ENCODE data around the gene ADD3.
A peak's percentile ranks its signal among the peaks of the same experiment; 100 is the strongest.

Gene ADD3

GRCh38 chr10:110138197-110138812 is 130.5 kb downstream of the ADD3 start:
- H3K9ac ChIP-seq (ENCODE audit: low read depth, low read length, poor library complexity, severe bottlenecking), result no peak overlapping the region
- no peak overlapping the region for H3K4me2 ChIP-seq (ENCODE audit: low read depth, low read length, poor library complexity, severe bottlenecking)
- no peaks in the 10 kb centered on the region for H3K79me2 ChIP-seq (ENCODE audit: insufficient read depth, low read length)
- no peaks in the 10 kb centered on the region for H3K9me3 ChIP-seq (ENCODE audit: insufficient read depth, low read depth, low read length)
- H3K27me3 ChIP-seq (ENCODE audit: insufficient read depth, low read length, poor library complexity, severe bottlenecking), result no peaks in the 10 kb centered on the region
- H2AFZ ChIP-seq (ENCODE audit: low read length), result no peak overlapping the region
- peaks cover 16% of the 10 kb centered on the region for H3K4me1 ChIP-seq (ENCODE audit: insufficient read depth, low read length, poor library complexity, severe bottlenecking)
- peaks cover 13% of the 10 kb centered on the region; the same call in 1 of the 2 replicates for H3K36me3 ChIP-seq (ENCODE audit: insufficient read depth, low read length)
- no peak overlapping the region for H3K4me3 ChIP-seq (ENCODE audit: low read length, poor library complexity, severe bottlenecking)
- TF ChIP-seq CTCF (conservative IDR thresholded peaks at IDR 0.05; ENCODE audit: low read length), result peak; percentile 86
- TF ChIP-seq EZH2phosphoT487 (IDR thresholded peaks at IDR 0.05; ENCODE audit: borderline replicate concordance), result no peak
- no peaks in the 10 kb centered on the region for H3K9me2 ChIP-seq (replicated peaks; ENCODE audit: low read depth, low read length)
- no peaks in the 10 kb centered on the region for H3F3A ChIP-seq (ENCODE audit: low read depth)
- H4K20me1 ChIP-seq (ENCODE audit: insufficient read depth, low read length, poor library complexity, severe bottlenecking), result no peaks in the 10 kb centered on the region

GRCh38 chr10:110141185-110141584 is 133.4 kb downstream of the ADD3 start:
- Histone ChIP-seq H4K20me1 (ENCODE audit: insufficient read depth, low read length, poor library complexity, severe bottlenecking) (no peaks in the 10 kb centered on the region), H3K27me3 (ENCODE audit: insufficient read depth, low read length, poor library complexity, severe bottlenecking) (no peaks in the 10 kb centered on the region), H3K9me2 (replicated peaks; ENCODE audit: low read depth, low read length) (no peaks in the 10 kb centered on the region), H3K4me2 (ENCODE audit: low read depth, low read length, poor library complexity, severe bottlenecking) (no peak overlapping the region), H3K4me3 (ENCODE audit: low read length, poor library complexity, severe bottlenecking) (no peak overlapping the region), H3K79me2 (ENCODE audit: insufficient read depth, low read length) (no peaks in the 10 kb centered on the region), H3K4me1 (ENCODE audit: insufficient read depth, low read length, poor library complexity, severe bottlenecking) (peaks cover 16% of the 10 kb centered on the region), H2AFZ (ENCODE audit: low read length) (no peak overlapping the region), H3K9me3 (ENCODE audit: insufficient read depth, low read depth, low read length) (no peaks in the 10 kb centered on the region), H3K36me3 (ENCODE audit: insufficient read depth, low read length) (no peaks in the 10 kb centered on the region), H3F3A (ENCODE audit: low read depth) (no peaks in the 10 kb centered on the region), H3K9ac (ENCODE audit: low read depth, low read length, poor library complexity, severe bottlenecking) (no peak overlapping the region)
- TF ChIP-seq CTCF (conservative IDR thresholded peaks at IDR 0.05; ENCODE audit: low read length) (no peak), EZH2phosphoT487 (IDR thresholded peaks at IDR 0.05; ENCODE audit: borderline replicate concordance) (no peak)

- Histone ChIP-seq H3K4me2 (ENCODE audit: low read depth, low read length, poor library complexity, severe bottlenecking) (peak overlapping the region; percentile 25), H3K9me2 (replicated peaks; ENCODE audit: low read depth, low read length) (no peaks in the 10 kb centered on the region)
These were observed 134.3 kb downstream of the ADD3 start for GRCh38 chr10:110141871-110142635.

More at GRCh38 chr10:110141871-110142635, 134.3 kb downstream of the ADD3 start:
- H3K4me3 ChIP-seq (ENCODE audit: low read length, poor library complexity, severe bottlenecking), result no peak overlapping the region
- no peak overlapping the region for H2AFZ ChIP-seq (ENCODE audit: low read length)
- no peaks in the 10 kb centered on the region for H3K36me3 ChIP-seq (ENCODE audit: insufficient read depth, low read length)
- no peaks in the 10 kb centered on the region for H3K79me2 ChIP-seq (ENCODE audit: insufficient read depth, low read length)
- TF ChIP-seq EZH2phosphoT487 (IDR thresholded peaks at IDR 0.05; ENCODE audit: borderline replicate concordance), result no peak
- no peak for TF ChIP-seq CTCF (conservative IDR thresholded peaks at IDR 0.05; ENCODE audit: low read length)
- H3F3A ChIP-seq (ENCODE audit: low read depth), result no peaks in the 10 kb centered on the region
- H3K9ac ChIP-seq (ENCODE audit: low read depth, low read length, poor library complexity, severe bottlenecking), result no peak overlapping the region
- no peaks in the 10 kb centered on the region for H3K9me3 ChIP-seq (ENCODE audit: insufficient read depth, low read depth, low read length)
- no peaks in the 10 kb centered on the region for H3K27me3 ChIP-seq (ENCODE audit: insufficient read depth, low read length, poor library complexity, severe bottlenecking)
- no peaks in the 10 kb centered on the region for H4K20me1 ChIP-seq (ENCODE audit: insufficient read depth, low read length, poor library complexity, severe bottlenecking)
- H3K4me1 ChIP-seq (ENCODE audit: insufficient read depth, low read length, poor library complexity, severe bottlenecking), result peaks cover 16% of the 10 kb centered on the region
